RWPE2 (cell line): ENCODE data around the gene PLEKHB1.

Source experiments
- ATAC-seq: fragments of 200-7000 bp; cut with Tn5 transposase; 3 replicates; pipeline ENCODE4 v1.9.1; 2021; ENCODE audit warnings: low read depth
- DNase-seq: peaks from one replicate; pipeline ENCODE4 v3.0.0-alpha.2; 2020; ENCODE audit warnings: low spot score
- H3K27ac ChIP-seq: fragments of 450-650 bp; 2 replicates; pipeline ENCODE4 v1.5.1; 2017; ENCODE audit warnings: mild to moderate bottlenecking; ENCODE audit not compliant: poor library complexity, severe bottlenecking
- H3K27me3 ChIP-seq: fragments of 250-450 bp; sonication (Bioruptor Pico); 2 replicates; pipeline ENCODE4 v1.5.1; 2021; ENCODE audit warnings: mild to moderate bottlenecking, moderate library complexity; ENCODE audit not compliant: insufficient read depth, poor library complexity, severe bottlenecking
- H3K36me3 ChIP-seq: fragments of 250-450 bp; sonication (Bioruptor Pico); 2 replicates; pipeline ENCODE4 v1.5.1; 2020; ENCODE audit warnings: low read depth, mild to moderate bottlenecking, moderate library complexity
- H3K4me1 ChIP-seq: fragments of 250-450 bp; sonication (Bioruptor Pico); 2 replicates; pipeline ENCODE4 v1.5.1; 2021; ENCODE audit warnings: mild to moderate bottlenecking, moderate library complexity; ENCODE audit not compliant: insufficient read depth, poor library complexity, severe bottlenecking
- H3K4me3 ChIP-seq: fragments of 250-450 bp; sonication (Bioruptor Pico); 2 replicates; pipeline ENCODE4 v1.5.1; 2021; ENCODE audit warnings: mild to moderate bottlenecking, moderate library complexity; ENCODE audit not compliant: severe bottlenecking
- H3K9me3 ChIP-seq: fragments of 250-450 bp; sonication (Bioruptor Pico); 2 replicates; pipeline ENCODE4 v1.5.1; 2021; ENCODE audit warnings: mild to moderate bottlenecking, moderate library complexity; ENCODE audit not compliant: severe bottlenecking
- TF ChIP-seq, protein P1 (sequence below): fragments of 450-650 bp; IDR thresholded peaks from one replicate; pipeline ENCODE4 v1.5.1; 2017; ENCODE audit warnings: mild to moderate bottlenecking, moderate library complexity; ENCODE audit not compliant: poor library complexity, severe bottlenecking

Gene PLEKHB1

DNA sequence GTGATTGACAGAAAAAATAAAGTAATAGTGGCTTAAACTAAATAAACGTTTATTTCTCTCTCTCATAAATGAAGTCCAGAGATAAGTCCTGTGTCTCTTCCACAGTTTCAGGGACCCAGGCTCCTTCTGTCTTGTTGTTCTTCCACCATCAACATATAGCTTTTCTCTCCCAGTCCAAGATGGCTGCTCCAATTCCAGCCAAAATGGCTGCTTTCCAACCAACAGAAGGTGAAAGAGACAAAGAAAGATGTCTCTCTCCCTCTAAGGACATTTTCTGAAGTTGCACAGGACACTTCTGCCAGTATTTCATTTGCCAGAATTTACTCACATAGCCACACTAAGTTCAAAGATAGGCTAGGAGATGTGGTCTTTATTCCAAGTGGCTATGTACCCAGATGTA is 9.4 kb upstream of the PLEKHB1 start:
- Histone ChIP-seq H3K4me1 (no peaks in the 10 kb centered on the region), H3K27ac (no peak overlapping the region), H3K27me3 (no peaks in the 10 kb centered on the region), H3K36me3 (no peaks in the 10 kb centered on the region), H3K9me3 (no peaks in the 10 kb centered on the region), H3K4me3 (no peak overlapping the region)
- TF ChIP-seq, protein P1, sequence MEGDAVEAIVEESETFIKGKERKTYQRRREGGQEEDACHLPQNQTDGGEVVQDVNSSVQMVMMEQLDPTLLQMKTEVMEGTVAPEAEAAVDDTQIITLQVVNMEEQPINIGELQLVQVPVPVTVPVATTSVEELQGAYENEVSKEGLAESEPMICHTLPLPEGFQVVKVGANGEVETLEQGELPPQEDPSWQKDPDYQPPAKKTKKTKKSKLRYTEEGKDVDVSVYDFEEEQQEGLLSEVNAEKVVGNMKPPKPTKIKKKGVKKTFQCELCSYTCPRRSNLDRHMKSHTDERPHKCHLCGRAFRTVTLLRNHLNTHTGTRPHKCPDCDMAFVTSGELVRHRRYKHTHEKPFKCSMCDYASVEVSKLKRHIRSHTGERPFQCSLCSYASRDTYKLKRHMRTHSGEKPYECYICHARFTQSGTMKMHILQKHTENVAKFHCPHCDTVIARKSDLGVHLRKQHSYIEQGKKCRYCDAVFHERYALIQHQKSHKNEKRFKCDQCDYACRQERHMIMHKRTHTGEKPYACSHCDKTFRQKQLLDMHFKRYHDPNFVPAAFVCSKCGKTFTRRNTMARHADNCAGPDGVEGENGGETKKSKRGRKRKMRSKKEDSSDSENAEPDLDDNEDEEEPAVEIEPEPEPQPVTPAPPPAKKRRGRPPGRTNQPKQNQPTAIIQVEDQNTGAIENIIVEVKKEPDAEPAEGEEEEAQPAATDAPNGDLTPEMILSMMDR: no peak
- no peak for DNase-seq
- ATAC-seq: no peak

DNA sequence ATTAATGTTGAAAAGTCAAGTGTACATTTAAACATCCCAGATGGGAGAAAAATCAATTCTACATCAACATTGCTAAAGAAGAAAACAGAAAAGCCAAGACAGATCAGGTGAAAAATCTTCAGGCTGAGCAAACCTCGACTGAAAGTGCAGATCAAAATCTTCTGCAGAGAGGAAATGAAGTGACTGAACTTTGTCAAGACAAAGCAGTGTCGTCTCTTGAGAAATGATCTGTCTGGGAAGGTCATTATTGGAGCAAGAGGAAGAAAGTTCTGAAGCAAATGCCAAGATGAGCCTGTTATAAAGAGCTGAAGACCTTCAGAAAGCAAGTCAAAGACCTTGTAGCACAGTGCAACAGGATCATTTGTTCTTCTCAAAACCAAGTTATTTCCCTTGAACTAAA is 5.8 kb upstream of the PLEKHB1 start:
- no peaks in the 10 kb centered on the region for H3K36me3 ChIP-seq
- DNase-seq (no peak), ATAC-seq (no peak)
- no peaks in the 10 kb centered on the region for H3K4me1 ChIP-seq
- H3K27me3 ChIP-seq: no peaks in the 10 kb centered on the region
- no peak overlapping the region for H3K27ac ChIP-seq
- H3K4me3 ChIP-seq: no peak overlapping the region
- H3K9me3 ChIP-seq: no peaks in the 10 kb centered on the region
- TF ChIP-seq, protein P1: no peak

DNA sequence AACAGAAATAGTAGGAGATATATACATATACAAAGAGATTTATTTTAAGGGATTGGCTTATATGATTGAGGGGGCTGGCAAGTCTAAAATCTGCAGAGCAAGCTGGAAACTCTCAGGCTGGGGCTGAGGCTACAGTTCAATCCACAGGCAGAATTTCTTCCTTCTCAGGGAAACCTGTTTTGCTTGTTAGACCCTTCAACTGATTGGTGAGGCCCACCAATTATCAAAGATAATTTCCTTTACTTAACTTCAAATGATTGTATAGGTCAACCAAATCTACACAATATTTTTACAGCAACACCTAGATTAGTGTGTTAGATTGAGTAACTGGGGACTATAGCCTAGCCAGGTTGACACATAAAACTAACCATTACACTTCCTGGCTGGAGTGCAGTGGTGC is 4.7 kb upstream of the PLEKHB1 start:
- Histone ChIP-seq H3K4me3 (no peak overlapping the region), H3K27me3 (no peaks in the 10 kb centered on the region), H3K4me1 (no peaks in the 10 kb centered on the region), H3K9me3 (no peaks in the 10 kb centered on the region), H3K36me3 (no peaks in the 10 kb centered on the region), H3K27ac (no peak overlapping the region)
- TF ChIP-seq, protein P1: no peak
- ATAC-seq (no peak), DNase-seq (no peak)

DNA sequence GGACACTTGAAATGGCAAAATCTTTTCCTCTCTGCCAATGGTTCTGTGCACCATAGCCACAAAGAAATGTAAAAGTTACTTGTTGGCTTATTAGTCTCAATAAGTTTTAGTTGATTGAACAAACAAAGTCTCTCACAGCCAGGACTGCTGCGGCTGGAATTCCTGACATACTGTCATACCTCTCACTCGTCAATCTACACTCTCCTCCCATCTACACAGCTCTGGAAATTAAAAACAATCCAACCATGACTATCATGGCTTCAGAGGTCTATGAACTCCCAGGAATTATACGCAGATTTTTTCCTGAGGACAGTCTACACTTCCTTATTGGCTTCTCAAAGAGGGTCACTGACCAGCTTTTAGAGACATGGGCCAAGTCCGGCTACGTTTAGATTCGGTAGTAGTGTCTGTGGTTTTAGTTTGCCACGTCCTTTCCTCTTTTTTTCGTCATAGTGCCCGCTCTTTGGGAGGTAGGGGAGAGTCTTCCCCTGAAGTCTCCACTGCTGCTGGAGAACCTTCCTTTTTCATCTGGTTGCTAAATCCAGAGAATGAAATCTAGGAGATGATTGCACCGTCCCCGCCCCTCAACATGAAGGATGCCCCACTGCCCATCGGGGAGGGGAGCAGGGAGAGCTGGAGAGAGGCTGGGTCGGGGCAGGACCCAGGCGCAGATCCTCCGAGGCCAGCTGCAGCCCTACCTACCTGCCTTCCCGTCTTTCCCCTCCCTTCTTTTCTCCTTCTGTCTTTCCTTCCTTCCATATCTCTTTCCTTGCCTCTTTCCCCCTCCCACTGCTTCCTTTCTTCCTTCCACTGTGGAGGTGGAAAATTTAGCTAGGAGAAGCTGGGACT is 1.0 kb upstream of the PLEKHB1 start:
- no peak overlapping the region for H3K27ac ChIP-seq
- no peaks in the 10 kb centered on the region for H3K27me3 ChIP-seq
- DNase-seq (no peak), ATAC-seq (no peak)
- H3K4me1 ChIP-seq: no peaks in the 10 kb centered on the region
- no peaks in the 10 kb centered on the region for H3K36me3 ChIP-seq
- no peak overlapping the region for H3K4me3 ChIP-seq
- no peaks in the 10 kb centered on the region for H3K9me3 ChIP-seq
- TF ChIP-seq, protein P1: no peak

DNA sequence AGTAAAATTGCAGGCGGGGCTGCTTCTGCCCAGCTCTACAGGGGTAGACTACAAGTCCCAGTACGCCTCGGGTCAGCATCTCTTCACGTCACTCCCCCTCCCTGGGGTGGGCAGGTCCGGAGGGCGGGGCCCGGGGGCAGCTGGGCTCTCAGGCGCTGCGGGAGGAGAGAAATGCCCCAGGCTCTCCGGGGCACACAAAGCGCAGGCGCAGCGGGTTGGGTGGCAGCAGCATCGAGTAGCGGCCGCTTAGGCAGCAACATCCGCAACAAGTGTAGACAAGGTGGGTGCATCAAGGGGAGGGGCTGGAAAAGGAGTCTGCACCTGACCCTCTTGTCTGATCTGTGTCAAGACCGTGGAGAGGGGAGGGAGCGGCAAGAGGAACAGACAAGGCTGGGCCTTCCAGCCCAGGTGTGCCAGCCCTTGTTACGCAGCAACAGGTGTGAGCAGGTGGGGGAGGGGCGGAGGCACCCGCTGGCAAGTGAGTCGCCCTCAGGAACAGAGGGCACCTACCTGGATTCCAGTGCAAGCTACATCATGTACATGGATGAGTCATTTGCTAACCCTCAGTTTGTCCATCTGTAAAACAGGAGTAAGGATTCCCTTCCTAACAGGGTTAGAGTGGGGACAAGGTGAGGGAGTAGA is 1.2 kb downstream of the PLEKHB1 start:
- Histone ChIP-seq H3K27ac (no peak overlapping the region), H3K36me3 (no peaks in the 10 kb centered on the region), H3K9me3 (no peaks in the 10 kb centered on the region), H3K4me1 (no peaks in the 10 kb centered on the region), H3K4me3 (no peak overlapping the region), H3K27me3 (no peaks in the 10 kb centered on the region)
- peak; percentile 80 for DNase-seq
- TF ChIP-seq, protein P1: no peak
- ATAC-seq: peak; percentile 88
